Left forelimb (tissue), 1 donor: ENCODE measurements around the gene LRRC4C.
"Not testable (repeated sequence)": the region's sequence is repeated elsewhere in the genome, so short reads cannot be mapped to it uniquely, and the experiment has no call there.

Experiments
- DNase-seq: peaks from one replicate; pipeline ENCODE4 v3.0.0-alpha.2; 2018; ENCODE audit warnings: low spot score

The LRRC4C gene

GRCh38 chr11:40168414-40168813 lies 1291.0 kb downstream of the LRRC4C start:
- no peak for DNase-seq

GRCh38 chr11:40167805-40168204 lies 1291.6 kb downstream of the LRRC4C start:
- DNase-seq, result not testable (repeated sequence)

GRCh38 chr11:40166892-40167291 lies 1292.6 kb downstream of the LRRC4C start:
- DNase-seq, result no peak

- DNase-seq, result no peak
Measured at GRCh38 chr11:40162901-40163883, 1296.3 kb downstream of the LRRC4C start.

GRCh38 chr11:40161854-40162410 lies 1297.5 kb downstream of the LRRC4C start:
- DNase-seq, result no peak

GRCh38 chr11:40160418-40160817 lies 1299.0 kb downstream of the LRRC4C start:
- DNase-seq, result no peak

- no peak for DNase-seq
Measured at GRCh38 chr11:40149721-40150120, 1309.7 kb downstream of the LRRC4C start.

GRCh38 chr11:40140560-40140959 lies 1318.9 kb downstream of the LRRC4C start:
- DNase-seq, result no peak

GRCh38 chr11:40139536-40139935 lies 1319.9 kb downstream of the LRRC4C start:
- DNase-seq, result no peak

GRCh38 chr11:40139066-40139465 lies 1320.4 kb downstream of the LRRC4C start:
- no peak for DNase-seq

GRCh38 chr11:40134820-40135570 lies 1324.5 kb downstream of the LRRC4C start:
- no peak for DNase-seq

GRCh38 chr11:40133498-40133897 lies 1326.0 kb downstream of the LRRC4C start:
- no peak for DNase-seq

- no peak for DNase-seq
Measured at GRCh38 chr11:40132912-40133311, 1326.5 kb downstream of the LRRC4C start.

GRCh38 chr11:40130427-40130826 lies 1329.0 kb downstream of the LRRC4C start:
- DNase-seq, result no peak

- no peak for DNase-seq
Measured at GRCh38 chr11:40129266-40129665, 1330.2 kb downstream of the LRRC4C start.

- no peak for DNase-seq
Measured at GRCh38 chr11:40125054-40125453, 1334.4 kb downstream of the LRRC4C start.

- DNase-seq, result no peak
Measured at GRCh38 chr11:40119661-40120060, 1339.8 kb downstream of the LRRC4C start.

GRCh38 chr11:40118780-40119179 lies 1340.7 kb downstream of the LRRC4C start:
- DNase-seq, result no peak

GRCh38 chr11:40118026-40118425 lies 1341.4 kb downstream of the LRRC4C start:
- DNase-seq, result no peak

GRCh38 chr11:40104941-40105550 lies 1354.4 kb downstream of the LRRC4C start:
- no peak for DNase-seq

- no peak for DNase-seq
Measured at GRCh38 chr11:40100781-40101180, 1358.7 kb downstream of the LRRC4C start.

GRCh38 chr11:40100162-40100553 lies 1359.3 kb downstream of the LRRC4C start:
- DNase-seq, result no peak
